HG03575 (cell line): Measurements from ENCODE around the gene UBL4B.
"Not testable (repeated sequence)": the region's sequence is repeated elsewhere in the genome, so short reads cannot be mapped to it uniquely, and the experiment has no call there.

Experiments used
- ATAC-seq: cut with Tn5 transposase; IDR thresholded peaks from one replicate; pipeline ENCODE4 v1.9.1; 2021; ENCODE audit not compliant: unreplicated experiment, insufficient number of reproducible peaks, low FRiP score; ENCODE audit errors: extremely low read depth

Gene UBL4B

GRCh38 chr1:110112143-110112542 is at the start of gene UBL4B:
UBL4B (plus strand) TSS chr1:110112443; CDS start chr1:110112535, 92 bp downstream.
- ATAC-seq: no peak

- ATAC-seq: no peak
Measured at GRCh38 chr1:110062612-110063011, 49.6 kb upstream of the UBL4B start.

DNA sequence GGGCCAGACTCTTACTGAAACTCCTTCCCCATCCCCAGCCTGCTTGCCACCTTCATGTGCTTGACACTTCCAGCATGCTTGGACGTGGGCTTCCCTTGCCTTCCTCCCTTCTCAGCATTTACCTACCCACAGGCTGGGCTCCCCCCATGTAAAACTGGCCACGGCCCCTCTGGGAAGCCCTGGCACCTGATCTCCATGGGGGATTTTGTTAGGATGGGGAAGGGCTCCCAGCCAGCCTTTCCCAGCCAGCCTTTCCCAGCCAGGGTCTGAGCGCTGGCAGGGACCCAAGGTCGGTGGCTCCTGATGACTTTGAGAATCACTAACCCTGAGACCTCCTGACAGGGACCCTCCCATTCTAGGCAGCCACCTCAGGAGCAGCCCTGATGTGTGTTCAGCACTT is 48.5 kb upstream of the UBL4B start:
- no peak for ATAC-seq

GRCh38 chr1:110064576-110065337 is 47.5 kb upstream of the UBL4B start:
- no peak for ATAC-seq

- no peak for ATAC-seq
Measured at GRCh38 chr1:110065841-110066240, 46.4 kb upstream of the UBL4B start.

- ATAC-seq: no peak
Measured at GRCh38 chr1:110067479-110067892, 44.8 kb upstream of the UBL4B start.

GRCh38 chr1:110067893-110068645 is 44.2 kb upstream of the UBL4B start:
- ATAC-seq: no peak

GRCh38 chr1:110068646-110069403 is 43.4 kb upstream of the UBL4B start:
- ATAC-seq: no peak

DNA sequence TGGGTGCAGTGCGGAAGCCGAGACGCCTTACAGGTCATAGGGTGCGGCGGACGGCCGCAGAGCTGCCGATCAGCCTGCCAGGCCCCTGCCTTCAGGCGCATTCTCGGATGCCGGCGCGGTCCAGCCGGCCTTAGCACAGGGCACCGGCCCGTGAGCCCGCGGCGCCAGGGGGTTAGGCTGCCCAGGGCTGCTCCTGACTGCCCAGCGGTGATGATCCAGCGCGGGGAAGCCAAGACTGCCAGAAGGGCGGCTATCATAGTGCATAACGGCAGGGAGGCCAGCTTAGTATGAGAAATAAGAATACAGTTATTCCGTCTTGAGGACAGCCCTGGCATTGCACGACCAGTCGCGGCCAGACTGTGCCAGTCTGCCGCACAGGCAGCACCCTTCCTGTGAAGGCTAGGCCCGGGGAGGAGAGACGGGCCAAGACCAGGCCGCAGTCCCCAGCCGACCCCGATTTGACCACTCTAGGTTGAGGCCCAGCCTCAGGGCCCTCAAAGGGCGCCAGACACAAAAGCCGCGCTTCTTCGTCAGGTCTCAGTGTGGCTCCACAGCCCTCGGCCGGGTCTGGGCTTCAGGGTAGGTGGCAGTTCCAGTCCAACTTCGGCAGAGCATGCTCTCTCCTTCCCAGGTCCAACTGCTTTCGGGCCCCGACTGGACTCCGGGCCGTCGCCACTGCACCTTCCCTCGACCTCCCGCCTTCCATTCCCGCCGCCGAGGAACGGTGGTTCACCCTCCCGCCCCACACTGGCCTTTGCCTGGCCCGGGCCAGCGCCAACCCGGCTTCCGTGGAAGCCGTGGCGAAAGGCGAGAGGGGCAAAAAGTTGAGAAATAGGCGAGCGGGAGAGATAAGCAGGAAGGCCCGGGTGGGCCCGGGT is 42.6 kb upstream of the UBL4B start:
- ATAC-seq: no peak

DNA sequence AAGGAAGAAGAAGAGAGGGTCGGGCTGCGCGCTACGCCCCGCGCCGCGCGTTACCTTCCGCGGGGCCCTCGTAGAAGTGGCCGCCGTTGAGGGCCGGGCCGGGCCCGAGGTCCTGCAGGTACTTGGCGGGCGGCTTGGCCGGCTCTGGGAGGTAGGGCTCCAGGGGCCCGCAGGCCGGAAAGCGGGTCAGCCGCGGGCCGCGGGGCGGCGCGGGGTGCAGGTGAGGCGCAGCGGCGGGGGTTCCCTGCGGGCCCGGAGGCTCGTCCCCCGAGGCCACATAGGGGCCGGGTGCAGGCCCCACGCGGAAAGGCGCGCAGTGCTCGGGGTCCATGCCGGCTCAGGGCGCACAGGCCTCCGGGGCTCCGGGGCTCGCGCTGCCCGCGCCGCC is 42.0 kb upstream of the UBL4B start:
- no peak for ATAC-seq

DNA sequence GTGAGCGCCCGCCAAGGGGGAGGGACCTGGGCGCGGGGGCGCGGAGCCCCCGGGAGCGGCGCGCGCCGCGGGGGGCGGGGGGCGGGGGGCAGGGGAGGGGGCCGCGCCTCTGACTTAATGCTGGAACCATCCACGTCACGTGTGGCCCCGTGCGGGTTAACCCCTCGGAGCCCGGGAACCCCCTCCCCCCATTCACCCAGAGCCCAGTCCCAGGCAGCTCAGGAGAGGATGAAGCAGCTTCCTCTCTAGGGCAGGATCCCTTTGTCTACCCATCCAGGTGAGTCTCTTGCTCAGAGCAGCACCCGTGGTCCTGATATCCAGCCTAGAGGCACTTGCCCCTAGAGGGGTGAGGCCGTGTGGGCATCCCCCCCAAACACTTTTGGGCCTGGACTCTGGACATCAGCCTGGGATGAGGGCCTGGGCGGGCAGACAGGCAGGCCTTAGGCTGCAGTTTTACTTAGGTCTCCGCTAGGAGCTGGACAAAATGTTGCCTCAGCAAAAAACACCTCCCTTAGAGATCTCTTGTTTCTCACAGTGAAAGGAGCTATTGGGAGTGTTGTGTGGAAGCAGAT is 41.5 kb upstream of the UBL4B start, which contains the start of gene ALX3:
TSS of gene ALX3 (minus strand) at position 2 of the 572 bp plus-strand sequence. CDS start 60 bp downstream, outside the sequence.
- ATAC-seq: no peak

DNA sequence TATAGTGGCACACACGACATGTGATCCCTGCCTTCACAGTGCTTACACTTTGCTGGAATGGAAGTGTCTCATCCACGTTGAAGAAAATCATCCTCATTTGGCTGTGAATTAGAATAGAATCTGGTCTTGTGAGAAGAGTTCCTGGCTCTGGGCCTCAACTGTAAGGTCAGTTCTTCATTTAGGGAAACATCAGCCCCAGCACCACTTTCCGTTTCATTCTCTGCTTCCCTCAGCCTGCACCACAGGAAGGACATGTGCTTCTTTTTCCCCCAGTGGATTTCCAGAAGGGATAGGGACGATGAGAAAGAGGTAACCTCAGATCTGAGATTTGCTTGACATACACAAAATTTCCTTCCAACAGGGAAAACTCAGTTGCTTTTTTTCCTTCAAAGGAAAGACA is 38.1 kb upstream of the UBL4B start:
- ATAC-seq: no peak

DNA sequence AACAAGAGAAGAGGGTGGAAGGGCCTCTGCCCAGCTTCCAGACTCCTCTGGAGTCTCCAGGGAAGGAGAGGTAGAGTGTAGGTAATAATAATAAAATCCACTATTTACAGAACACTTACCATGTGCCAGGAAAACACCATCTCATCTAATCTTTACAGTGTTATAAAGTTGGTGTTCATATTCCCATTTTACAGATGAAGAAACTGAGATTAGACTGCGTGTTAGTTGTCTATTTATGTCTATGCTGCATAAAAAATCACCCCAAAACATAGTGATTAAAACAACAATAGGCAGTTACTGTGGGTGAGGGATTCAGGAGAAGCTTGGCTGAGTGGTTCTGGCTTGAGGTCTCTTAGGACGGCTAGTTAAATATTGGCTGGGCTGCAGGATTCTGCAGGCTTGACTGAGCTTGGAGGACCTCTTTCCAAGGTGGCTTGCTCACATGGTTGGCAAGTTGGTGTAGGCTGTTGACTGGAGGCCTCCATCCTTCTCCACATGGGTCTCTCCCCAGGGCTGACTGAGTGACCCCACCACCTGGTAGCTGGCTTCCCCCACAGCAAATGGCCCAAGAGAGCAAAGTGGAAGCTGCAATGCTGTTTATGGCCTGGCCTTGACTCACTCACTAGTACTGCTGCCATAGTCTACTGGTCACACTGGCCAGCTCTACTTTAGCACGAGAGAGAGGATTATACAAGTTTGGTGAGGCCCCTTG is 35.3 kb upstream of the UBL4B start:
- no peak for ATAC-seq

- not testable (repeated sequence) for ATAC-seq
Measured at GRCh38 chr1:110079995-110080394, 32.2 kb upstream of the UBL4B start.

DNA sequence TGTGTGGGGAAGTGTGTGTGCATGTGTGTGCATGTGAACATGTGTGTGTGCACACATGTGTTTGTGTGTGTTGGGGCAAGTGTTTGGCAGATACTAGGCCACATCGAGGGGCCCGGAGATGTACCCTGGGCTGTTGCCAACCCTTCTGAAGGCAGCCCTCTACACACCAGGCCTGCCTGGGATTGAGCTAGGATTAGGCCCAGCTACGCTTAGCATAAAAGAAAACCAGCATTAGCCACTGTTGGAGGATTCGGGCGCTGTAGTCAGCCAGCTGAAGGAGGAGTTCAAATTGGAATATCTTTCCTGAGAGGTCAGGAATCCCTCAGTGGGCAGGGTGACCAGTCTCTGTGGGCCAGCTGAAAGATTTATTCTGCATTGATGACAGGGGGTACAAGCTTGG is 31.2 kb upstream of the UBL4B start:
- no peak for ATAC-seq

DNA sequence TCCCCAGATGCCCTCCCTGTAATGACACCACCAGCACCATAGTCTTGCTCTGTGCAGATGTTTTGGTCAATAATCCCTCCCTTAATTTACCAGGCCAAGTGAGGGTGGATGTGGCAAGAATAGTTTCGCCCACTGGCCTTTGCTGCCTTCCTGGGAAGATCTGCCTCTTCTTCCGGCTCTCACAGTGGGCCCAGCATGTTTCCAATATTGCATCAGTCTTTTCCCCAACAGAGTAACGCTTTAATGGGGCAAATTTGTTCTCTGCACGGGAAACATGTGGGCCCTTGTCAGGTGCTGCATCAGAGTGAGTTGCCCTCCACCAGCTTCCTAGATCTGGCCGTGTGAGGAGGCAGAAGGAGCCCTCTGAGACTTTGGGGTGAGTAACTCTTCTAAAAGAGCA is 29.8 kb upstream of the UBL4B start:
- ATAC-seq: no peak

- no peak for ATAC-seq
Measured at GRCh38 chr1:110083061-110083865, 29.0 kb upstream of the UBL4B start.
